H9 (cell line): Measurements from ENCODE around the gene ITGB2. TPM values are rescaled to one million over a fixed set of nuclear protein-coding genes. Genes with fewer than 3 reads are reported as not detected.

ENCODE experiments used
- DNase-seq: peaks from one replicate; pipeline ENCODE4 v3.0.0-alpha.2; 2017
- H2AFZ ChIP-seq: one replicate; pipeline ENCODE4 v1.6.1; 2013; ENCODE audit warnings: mild to moderate bottlenecking, low read length, control low read depth, moderate library complexity
- H2AK5ac ChIP-seq: 2 replicates; pipeline ENCODE4 v1.6.1; 2013; ENCODE audit warnings: low read length, control low read depth, mixed read lengths; ENCODE audit not compliant: insufficient read length
- H2BK120ac ChIP-seq: one replicate; pipeline ENCODE4 v1.6.1; 2013; ENCODE audit warnings: low read depth, mild to moderate bottlenecking, low read length, control low read depth, inconsistent platforms; ENCODE audit not compliant: poor library complexity, severe bottlenecking
- H2BK12ac ChIP-seq: 2 replicates; pipeline ENCODE4 v1.6.1; 2013; ENCODE audit warnings: low read length, control low read depth, mixed read lengths, low read depth; ENCODE audit not compliant: insufficient read length
- H2BK15ac ChIP-seq: 2 replicates; pipeline ENCODE4 v1.6.1; 2013; ENCODE audit warnings: low read depth, low read length, control low read depth
- H2BK20ac ChIP-seq: one replicate; pipeline ENCODE4 v1.6.1; 2013; ENCODE audit warnings: low read depth, mild to moderate bottlenecking, low read length, control low read depth, inconsistent platforms; ENCODE audit not compliant: poor library complexity, severe bottlenecking
- H2BK5ac ChIP-seq: 2 replicates; pipeline ENCODE4 v1.6.1; 2013; ENCODE audit warnings: low read length, control low read depth, mixed read lengths; ENCODE audit not compliant: insufficient read length
- H3K14ac ChIP-seq: 2 replicates; pipeline ENCODE4 v1.6.1; 2013; ENCODE audit warnings: low read length, control low read depth; ENCODE audit not compliant: insufficient read depth
- H3K18ac ChIP-seq: 2 replicates; pipeline ENCODE4 v1.6.1; 2013; ENCODE audit warnings: low read depth, mild to moderate bottlenecking, mixed read lengths, low read length, control low read depth; ENCODE audit not compliant: insufficient read length
- H3K23ac ChIP-seq: 2 replicates; pipeline ENCODE4 v1.6.1; 2013; ENCODE audit warnings: low read length, control low read depth, mixed read lengths, low read depth; ENCODE audit not compliant: insufficient read length
- H3K23me2 ChIP-seq: 2 replicates; pipeline ENCODE4 v1.6.1; 2013; ENCODE audit warnings: low read depth, mild to moderate bottlenecking, mixed read lengths, low read length, control low read depth; ENCODE audit not compliant: insufficient read length, poor library complexity, severe bottlenecking
- H3K27ac ChIP-seq: 2 replicates; pipeline ENCODE4 v1.5.1; 2013; ENCODE audit warnings: low read length, control low read depth, mixed read lengths, low read depth; ENCODE audit not compliant: insufficient read length
- H3K27me3 ChIP-seq: 2 replicates; pipeline ENCODE4 v1.6.1; 2013; ENCODE audit warnings: low read length, control low read depth, inconsistent platforms; ENCODE audit not compliant: insufficient read depth
- H3K4ac ChIP-seq: 2 replicates; pipeline ENCODE4 v1.6.1; 2013; ENCODE audit warnings: low read depth, mild to moderate bottlenecking, control low read depth, inconsistent platforms, low read length, moderate library complexity
- H3K4me1 ChIP-seq: 2 replicates; pipeline ENCODE4 v1.6.1; 2013; ENCODE audit warnings: low read length, control low read depth, inconsistent platforms; ENCODE audit not compliant: insufficient read depth
- H3K4me2 ChIP-seq: 2 replicates; pipeline ENCODE4 v1.6.1; 2013; ENCODE audit warnings: low read length, control low read depth, mixed read lengths; ENCODE audit not compliant: insufficient read length, insufficient read depth
- H3K56ac ChIP-seq: 2 replicates; pipeline ENCODE4 v1.6.1; 2013; ENCODE audit warnings: low read depth, mild to moderate bottlenecking, mixed read lengths, low read length, control low read depth; ENCODE audit not compliant: insufficient read length
- H3K79me1 ChIP-seq: 2 replicates; pipeline ENCODE4 v1.6.1; 2013; ENCODE audit warnings: low read depth, mild to moderate bottlenecking, moderate library complexity, low read length, control low read depth, inconsistent platforms; ENCODE audit not compliant: insufficient read depth, poor library complexity, severe bottlenecking
- H3K79me2 ChIP-seq: 2 replicates; pipeline ENCODE4 v1.6.1; 2013; ENCODE audit warnings: low read length, control low read depth, inconsistent platforms; ENCODE audit not compliant: insufficient read depth
- H3K9ac ChIP-seq: 2 replicates; pipeline ENCODE4 v1.6.1; 2013; ENCODE audit warnings: low read length, control low read depth, mixed read lengths; ENCODE audit not compliant: insufficient read length; ENCODE audit errors: extremely low read depth
- H3K9me3 ChIP-seq: one replicate; pipeline ENCODE4 v1.6.1; 2013; ENCODE audit warnings: low read depth, low read length, inconsistent platforms; ENCODE audit not compliant: control insufficient read depth
- H3T11ph ChIP-seq: one replicate; pipeline ENCODE4 v1.6.1; 2013; ENCODE audit warnings: mild to moderate bottlenecking, low read length, control low read depth, inconsistent platforms
- H4K20me1 ChIP-seq: one replicate; pipeline ENCODE4 v1.6.1; 2013; ENCODE audit not compliant: control insufficient read depth, insufficient read length, insufficient read depth
- H4K5ac ChIP-seq: 2 replicates; pipeline ENCODE4 v1.6.1; 2013; ENCODE audit warnings: low read depth, mild to moderate bottlenecking, mixed read lengths, low read length, control low read depth; ENCODE audit not compliant: insufficient read length
- H4K8ac ChIP-seq: replicated peaks from 2 replicates; pipeline ENCODE4 v1.6.1; 2013; ENCODE audit warnings: low read length, control low read depth, mixed read lengths, low read depth; ENCODE audit not compliant: insufficient read length
- H4K91ac ChIP-seq: 2 replicates; pipeline ENCODE4 v1.6.1; 2013; ENCODE audit warnings: low read depth, mild to moderate bottlenecking, moderate library complexity, mixed read lengths, low read length, control low read depth; ENCODE audit not compliant: insufficient read length
- H3K27ac Mint-ChIP-seq, 3 experiments: 2 replicates in 2 of 3; 3 replicates in 1 of 3; pipeline ENCODE4 v1.8.0; 2020 to 2021; ENCODE audit warnings: mixed read lengths in 3 of 3, mild to moderate bottlenecking in 1 of 3, moderate library complexity in 1 of 3
- H3K27me3 Mint-ChIP-seq: 2 replicates; pipeline ENCODE4 v1.8.0; 2021; ENCODE audit warnings: low read depth, mild to moderate bottlenecking, moderate library complexity, mixed read lengths
- H3K36me3 Mint-ChIP-seq, 3 experiments: 2 replicates in 2 of 3; 3 replicates in 1 of 3; pipeline ENCODE4 v1.8.0; 2020 to 2021; ENCODE audit warnings: low read depth in 3 of 3, mixed read lengths in 3 of 3; ENCODE audit not compliant: insufficient read depth in 1 of 3
- H3K4me1 Mint-ChIP-seq, 2 experiments: 2 replicates each; pipeline ENCODE4 v1.8.0; 2020; ENCODE audit warnings: mixed read lengths in 2 of 2
- H3K4me3 Mint-ChIP-seq, 2 experiments: 2 replicates in 1 of 2; 3 replicates in 1 of 2; pipeline ENCODE4 v1.8.0; 2020 to 2021; ENCODE audit warnings: mild to moderate bottlenecking in 2 of 2, mixed read lengths in 2 of 2, moderate library complexity in 1 of 2
- H3K9me3 Mint-ChIP-seq, 2 experiments: 2 replicates in 1 of 2; 3 replicates in 1 of 2; pipeline ENCODE4 v1.8.0; 2020; ENCODE audit warnings: mild to moderate bottlenecking in 2 of 2, mixed read lengths in 2 of 2, moderate library complexity in 1 of 2
- WGBS: extraction: QIAGEN DNeasy Blood & Tissue Kit; methylation state at CpG from one replicate; pipeline ENCODE4 v1.1.7; 2013; ENCODE audit warnings: missing lambda C conversion rate, low lambda C conversion rate, mixed read lengths; ENCODE audit not compliant: insufficient read length; ENCODE audit errors: extremely low coverage; 5-methylcytosine and 5-hydroxymethylcytosine counted together
- total RNA-seq: library from RNA; stranded (reverse); gene quantifications from 2 replicates; pipeline ENCODE4 v1.2.1, GENCODE V29; 2021
- TF ChIP-seq, protein P1 (sequence below): fragments of 200-600 bp; sonication (generic); conservative IDR thresholded peaks from 3 replicates; pipeline ENCODE4 v1.8.0; 2021; ENCODE audit warnings: antibody characterized with exemption, mild to moderate bottlenecking

Gene ITGB2
- total RNA-seq, 1 experiment from 2014 or later, result 1.1 TPM

- no peak overlapping the region for H3T11ph ChIP-seq
- TF ChIP-seq, protein P1, sequence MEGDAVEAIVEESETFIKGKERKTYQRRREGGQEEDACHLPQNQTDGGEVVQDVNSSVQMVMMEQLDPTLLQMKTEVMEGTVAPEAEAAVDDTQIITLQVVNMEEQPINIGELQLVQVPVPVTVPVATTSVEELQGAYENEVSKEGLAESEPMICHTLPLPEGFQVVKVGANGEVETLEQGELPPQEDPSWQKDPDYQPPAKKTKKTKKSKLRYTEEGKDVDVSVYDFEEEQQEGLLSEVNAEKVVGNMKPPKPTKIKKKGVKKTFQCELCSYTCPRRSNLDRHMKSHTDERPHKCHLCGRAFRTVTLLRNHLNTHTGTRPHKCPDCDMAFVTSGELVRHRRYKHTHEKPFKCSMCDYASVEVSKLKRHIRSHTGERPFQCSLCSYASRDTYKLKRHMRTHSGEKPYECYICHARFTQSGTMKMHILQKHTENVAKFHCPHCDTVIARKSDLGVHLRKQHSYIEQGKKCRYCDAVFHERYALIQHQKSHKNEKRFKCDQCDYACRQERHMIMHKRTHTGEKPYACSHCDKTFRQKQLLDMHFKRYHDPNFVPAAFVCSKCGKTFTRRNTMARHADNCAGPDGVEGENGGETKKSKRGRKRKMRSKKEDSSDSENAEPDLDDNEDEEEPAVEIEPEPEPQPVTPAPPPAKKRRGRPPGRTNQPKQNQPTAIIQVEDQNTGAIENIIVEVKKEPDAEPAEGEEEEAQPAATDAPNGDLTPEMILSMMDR, result no peak
These were observed 78.6 kb downstream of the ITGB2 start for GRCh38 chr21:44842087-44842486.

More at GRCh38 chr21:44842087-44842486, 78.6 kb downstream of the ITGB2 start:
- Histone ChIP-seq H3K4ac (no peak overlapping the region), H2BK5ac (no peak overlapping the region), H3K9me3 (no peaks in the 10 kb centered on the region), H3K14ac (no peak overlapping the region), H3K23me2 (no peaks in the 10 kb centered on the region), H3K79me1 (no peaks in the 10 kb centered on the region), H2BK120ac (no peak overlapping the region), H3K79me2 (no peaks in the 10 kb centered on the region), H4K20me1 (no peaks in the 10 kb centered on the region), H3K4me2 (no peak overlapping the region), H3K18ac (no peak overlapping the region), H3K27ac (no peak overlapping the region), H2AK5ac (no peak overlapping the region), H2BK20ac (no peak overlapping the region), H4K8ac (no peak overlapping the region), H2BK12ac (no peak overlapping the region), H2AFZ (no peak overlapping the region), H3K56ac (no peak overlapping the region), H3K9ac (no peak overlapping the region), H4K5ac (no peak overlapping the region), H3K27me3 (no peaks in the 10 kb centered on the region), H2BK15ac (no peak overlapping the region), H3K4me1 (0 out of 2 replicates have a peak, but pooled peaks cover 2% of the 10 kb centered on the region), H4K91ac (no peak overlapping the region), H3K23ac (no peak overlapping the region)
- H3K4me3 Mint-ChIP-seq, result no peak overlapping the region
- H3K27ac Mint-ChIP-seq, result peak overlapping the region in 1 of 3 experiments; percentile 97; a peak in 2 of 7 replicates
- no peaks in the 10 kb centered on the region for H3K36me3 Mint-ChIP-seq
- peaks cover 3% of the 10 kb centered on the region; the same call in 1 of the 2 replicates for H3K27me3 Mint-ChIP-seq
- peaks cover 13 to 21% of the 10 kb centered on the region in 2 experiments for H3K4me1 Mint-ChIP-seq
- H3K9me3 Mint-ChIP-seq, result no peaks in the 10 kb centered on the region
- DNase-seq, result no peak
- WGBS, result no CpG with 5 or more reads among the region's 10 CpGs
